ENCODE data around the gene GARIN5A.
A peak's percentile ranks its signal among the peaks of the same experiment; 100 is the strongest.

The GARIN5A gene

DNA sequence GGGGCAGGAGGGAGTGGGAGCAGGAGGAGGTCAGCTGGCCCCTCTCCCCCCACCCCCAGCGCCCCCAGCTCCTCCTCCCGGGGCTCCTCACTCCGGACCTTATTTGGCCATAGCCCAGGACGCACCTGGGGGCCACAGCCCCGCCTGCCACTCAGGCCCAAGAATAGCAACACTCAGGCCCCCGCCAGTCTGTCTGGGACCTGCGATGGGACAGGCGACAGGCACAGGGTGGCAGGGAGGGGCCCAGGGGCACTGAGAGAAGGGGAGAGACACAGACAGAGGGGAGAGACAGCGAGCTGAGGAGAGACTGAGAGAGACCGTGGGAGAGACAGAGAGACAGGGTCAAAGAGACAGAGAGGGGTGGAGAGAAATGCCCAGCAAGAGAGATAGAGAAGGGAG lies 24.1 kb upstream of the GARIN5A start:
- H3K4me3 ChIP-seq: no peak overlapping the region
- in situ Hi-C loops (cut with MboI; ENCODE audit: low sequenced_read_pairs): no loop called here

DNA sequence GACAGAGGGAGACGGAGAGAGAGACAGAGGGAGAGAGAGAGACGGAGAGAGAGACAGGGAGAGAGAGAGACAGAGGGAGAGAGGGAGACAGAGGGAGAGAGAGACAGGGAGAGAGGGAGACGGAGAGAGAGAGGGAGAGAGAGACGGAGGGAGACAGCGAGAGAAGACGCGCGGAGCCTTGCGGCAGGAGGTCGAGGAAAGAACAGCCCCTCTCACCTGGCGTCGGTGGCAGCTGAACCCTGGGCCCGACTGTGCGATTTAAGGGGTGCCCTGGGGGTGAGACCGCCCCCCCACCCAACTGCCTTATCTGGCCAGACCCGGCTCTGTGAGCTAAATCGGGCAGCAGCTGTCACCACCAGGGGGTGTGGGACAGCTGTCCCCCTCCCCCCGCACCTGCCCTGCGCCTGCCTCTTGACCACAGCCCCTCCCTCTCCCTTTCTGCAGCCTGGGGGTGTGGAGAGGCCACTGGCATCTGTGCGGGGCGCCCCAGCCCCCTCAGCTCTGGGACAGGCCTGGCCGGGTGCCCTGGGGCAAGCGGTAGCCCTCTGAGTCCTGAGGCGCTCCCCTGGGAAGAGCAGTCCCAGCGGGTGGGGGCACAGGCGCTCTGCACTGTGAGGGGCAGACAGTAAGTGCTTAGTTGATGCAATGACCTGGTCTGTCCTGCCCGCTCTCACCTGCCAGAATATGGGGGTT lies 23.6 kb upstream of the GARIN5A start:
- in situ Hi-C loops (cut with MboI; ENCODE audit: low sequenced_read_pairs): no loop called here
- DNase-seq (ENCODE audit: low spot score in 2 of 2): peak in 1 of 2 experiments; percentile 27
- no peaks in the 10 kb centered on the region for H3K27me3 ChIP-seq (ENCODE audit: low read depth)
- H3K4me3 ChIP-seq: no peak overlapping the region
- H3K9me3 ChIP-seq: no peaks in the 10 kb centered on the region
- no peaks in the 10 kb centered on the region for H3K4me1 ChIP-seq
- H3K36me3 ChIP-seq (replicated peaks): no peaks in the 10 kb centered on the region

More for the DNA sequence above, 24.1 kb upstream of the GARIN5A start:
- Histone ChIP-seq H3K9me3 (no peaks in the 10 kb centered on the region), H3K27me3 (ENCODE audit: low read depth) (no peaks in the 10 kb centered on the region), H3K36me3 (replicated peaks) (no peaks in the 10 kb centered on the region), H3K4me1 (no peaks in the 10 kb centered on the region)
- DNase-seq (ENCODE audit: low spot score in 2 of 2): no peak

DNA sequence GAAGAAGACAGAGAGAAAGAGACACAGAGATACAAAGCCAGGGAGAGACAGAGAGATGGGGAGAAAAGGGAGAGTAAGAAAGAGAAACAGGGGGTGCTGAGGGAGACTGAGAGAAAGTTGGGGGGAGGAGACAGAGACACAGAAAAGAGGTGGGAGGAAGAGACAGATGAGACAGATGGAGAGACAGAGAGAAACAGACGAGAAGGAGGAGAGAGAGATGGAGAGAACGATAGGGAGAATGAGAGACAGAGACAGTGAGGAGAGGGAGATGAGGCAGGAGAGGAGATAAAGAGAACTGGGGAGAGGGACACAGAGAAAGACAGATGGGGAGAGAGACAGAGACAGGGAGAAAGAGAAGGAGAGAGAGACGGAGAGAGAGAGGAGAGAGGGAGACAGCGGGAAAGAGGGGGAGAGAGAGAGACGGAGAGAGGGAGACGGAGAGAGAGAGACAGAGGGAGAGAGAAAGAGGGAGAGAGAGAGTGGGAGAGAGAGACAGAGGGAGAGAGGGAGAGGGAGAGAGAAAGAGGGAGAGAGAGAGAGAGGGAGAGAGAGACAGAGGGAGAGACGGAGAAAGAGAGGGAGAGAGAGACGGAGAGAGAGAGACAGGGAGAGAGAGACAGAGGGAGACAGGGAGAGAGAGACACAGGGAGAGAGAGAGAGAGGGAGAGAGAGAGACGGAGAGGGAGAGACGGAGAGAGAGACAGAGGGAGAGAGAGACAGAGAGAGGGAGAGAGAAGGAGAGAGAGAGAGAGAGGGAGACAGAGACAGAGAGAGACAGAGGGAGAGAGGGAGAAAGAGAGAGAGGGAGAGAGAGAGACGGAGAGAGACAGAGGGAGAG lies 21.8 kb upstream of the GARIN5A start:
- Histone ChIP-seq H3K4me3 (no peak overlapping the region), H3K27me3 (ENCODE audit: low read depth) (no peaks in the 10 kb centered on the region), H3K9me3 (no peaks in the 10 kb centered on the region), H3K36me3 (replicated peaks) (no peaks in the 10 kb centered on the region), H3K4me1 (no peaks in the 10 kb centered on the region)
- in situ Hi-C loops (cut with MboI; ENCODE audit: low sequenced_read_pairs): no loop called here
- no peak for DNase-seq (ENCODE audit: low spot score in 2 of 2)

DNA sequence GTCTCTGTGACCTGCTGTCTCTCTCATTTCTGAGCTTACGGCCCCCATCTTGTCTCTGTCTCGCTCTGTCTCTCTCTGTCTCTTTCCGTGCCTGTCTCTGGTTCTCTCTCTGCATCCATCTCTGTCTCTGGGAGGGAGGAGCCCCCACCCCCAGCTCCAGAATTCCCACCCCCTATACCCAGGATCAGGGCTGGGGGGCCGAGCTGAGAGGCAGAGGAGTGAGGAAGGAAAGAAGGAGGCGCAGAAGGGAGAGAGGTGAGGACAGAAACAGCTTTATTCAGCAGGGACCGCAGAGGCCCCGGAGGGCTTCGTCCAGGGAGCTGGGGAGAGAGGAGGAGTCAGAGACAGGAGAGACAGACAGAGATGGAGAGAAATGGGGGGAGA lies 20.4 kb upstream of the GARIN5A start:
- Histone ChIP-seq H3K4me1 (no peaks in the 10 kb centered on the region), H3K36me3 (replicated peaks) (no peaks in the 10 kb centered on the region), H3K27me3 (ENCODE audit: low read depth) (peaks cover 2% of the 10 kb centered on the region), H3K9me3 (no peaks in the 10 kb centered on the region), H3K4me3 (no peak overlapping the region)
- in situ Hi-C loops (cut with MboI; ENCODE audit: low sequenced_read_pairs): no loop called here
- DNase-seq (ENCODE audit: low spot score in 2 of 2): no peak

DNA sequence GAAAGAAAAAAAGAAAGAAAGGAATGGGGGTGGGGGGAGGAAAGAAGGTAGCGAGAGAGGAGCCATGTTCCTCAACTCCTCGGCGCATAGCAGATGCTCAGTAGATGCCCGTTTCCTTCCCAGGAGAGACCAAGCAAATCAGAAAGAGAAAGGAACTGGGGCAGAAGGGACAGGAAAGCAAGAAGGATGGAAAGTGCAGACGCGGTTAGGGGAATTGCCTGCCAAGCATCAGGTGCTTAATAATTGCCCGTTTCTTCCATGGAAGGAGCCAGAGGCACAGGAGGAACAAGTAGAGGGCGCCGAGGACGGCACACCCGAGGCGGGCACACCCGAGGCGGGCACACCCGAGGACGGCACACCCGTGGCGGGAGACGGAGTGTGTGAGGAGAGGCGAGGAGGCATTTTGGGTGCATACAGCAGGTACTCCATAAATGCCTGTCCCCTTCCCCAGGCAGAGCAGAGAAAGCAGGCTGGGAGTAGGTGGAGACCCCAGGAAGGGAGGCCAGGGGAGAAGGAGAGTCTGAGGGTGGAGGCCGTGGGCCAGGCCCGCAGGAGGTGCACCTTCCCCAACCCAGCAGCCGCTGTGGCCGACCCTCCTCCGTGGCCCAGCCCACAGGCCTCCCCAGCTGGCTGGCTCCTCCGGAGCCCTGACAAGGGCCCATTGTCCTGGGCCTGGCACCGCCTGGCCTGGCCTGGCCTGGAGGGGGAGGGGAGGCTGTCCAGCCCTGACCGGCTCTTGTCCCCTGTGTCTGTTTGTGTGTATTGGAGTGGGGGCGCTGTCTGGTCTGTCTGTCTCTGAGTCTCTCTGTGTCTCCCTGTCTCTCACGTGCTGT lies 19.8 kb upstream of the GARIN5A start:
- Histone ChIP-seq H3K4me3 (no peak overlapping the region), H3K9me3 (no peaks in the 10 kb centered on the region), H3K36me3 (replicated peaks) (no peaks in the 10 kb centered on the region), H3K4me1 (no peaks in the 10 kb centered on the region), H3K27me3 (ENCODE audit: low read depth) (peaks cover 5% of the 10 kb centered on the region)
- no peak for DNase-seq (ENCODE audit: low spot score in 2 of 2)
- in situ Hi-C loops (cut with MboI; ENCODE audit: low sequenced_read_pairs): no loop called here

GRCh38 chr19:50495020-50495531 lies 18.4 kb upstream of the GARIN5A start:
- no peak for DNase-seq (ENCODE audit: low spot score in 2 of 2)
- H3K27me3 ChIP-seq (ENCODE audit: low read depth): peaks cover 5% of the 10 kb centered on the region
- no peaks in the 10 kb centered on the region for H3K36me3 ChIP-seq (replicated peaks)
- H3K4me1 ChIP-seq: no peaks in the 10 kb centered on the region
- no peak overlapping the region for H3K4me3 ChIP-seq
- in situ Hi-C loops (cut with MboI; ENCODE audit: low sequenced_read_pairs): no loop called here
- no peaks in the 10 kb centered on the region for H3K9me3 ChIP-seq

DNA sequence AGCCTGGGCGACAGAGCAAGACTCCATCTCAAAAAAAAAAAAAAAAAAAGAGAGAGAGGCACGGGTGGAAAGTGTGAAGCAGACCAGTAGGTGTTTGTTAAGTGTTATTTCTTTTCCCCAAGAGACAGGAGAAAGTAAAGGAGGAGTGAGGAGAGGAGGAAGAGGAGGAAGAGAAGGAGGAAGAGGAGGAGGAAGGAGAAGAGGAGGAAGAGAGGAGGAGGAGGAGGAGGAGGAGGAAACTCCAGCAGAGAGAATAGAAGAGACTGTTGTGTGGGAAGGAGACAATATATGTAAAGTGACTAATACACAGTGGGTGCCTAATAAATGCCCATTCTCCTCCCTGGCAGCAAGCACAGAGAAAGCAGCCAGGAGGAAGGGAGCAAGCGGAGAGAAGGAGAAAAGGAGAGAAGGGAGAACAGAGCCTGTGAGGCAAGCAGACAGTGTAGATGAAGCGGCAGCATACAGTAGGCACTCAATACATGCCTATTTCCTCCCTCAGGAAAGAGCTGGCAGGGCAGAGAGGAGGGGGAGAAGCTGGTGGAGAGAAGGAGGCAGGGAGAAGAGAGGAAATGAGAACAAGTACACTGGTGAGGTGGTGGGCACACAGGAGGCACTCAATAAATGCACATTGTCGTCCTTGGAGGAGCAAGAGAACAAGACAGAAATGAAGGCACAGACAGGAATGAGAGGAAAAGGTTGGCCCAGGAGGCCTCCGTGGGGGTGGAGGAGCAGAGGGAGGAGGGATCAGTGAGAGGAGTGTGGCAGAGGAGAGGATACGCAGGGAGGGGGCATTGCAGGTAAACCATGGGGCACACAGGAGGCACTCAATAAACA lies 17.8 kb upstream of the GARIN5A start:
- H3K27me3 ChIP-seq (ENCODE audit: low read depth): peaks cover 6% of the 10 kb centered on the region
- in situ Hi-C loops (cut with MboI; ENCODE audit: low sequenced_read_pairs): no loop called here
- no peaks in the 10 kb centered on the region for H3K9me3 ChIP-seq
- no peak for DNase-seq (ENCODE audit: low spot score in 2 of 2)
- H3K36me3 ChIP-seq (replicated peaks): no peaks in the 10 kb centered on the region
- H3K4me1 ChIP-seq: no peaks in the 10 kb centered on the region
- H3K4me3 ChIP-seq: no peak overlapping the region

DNA sequence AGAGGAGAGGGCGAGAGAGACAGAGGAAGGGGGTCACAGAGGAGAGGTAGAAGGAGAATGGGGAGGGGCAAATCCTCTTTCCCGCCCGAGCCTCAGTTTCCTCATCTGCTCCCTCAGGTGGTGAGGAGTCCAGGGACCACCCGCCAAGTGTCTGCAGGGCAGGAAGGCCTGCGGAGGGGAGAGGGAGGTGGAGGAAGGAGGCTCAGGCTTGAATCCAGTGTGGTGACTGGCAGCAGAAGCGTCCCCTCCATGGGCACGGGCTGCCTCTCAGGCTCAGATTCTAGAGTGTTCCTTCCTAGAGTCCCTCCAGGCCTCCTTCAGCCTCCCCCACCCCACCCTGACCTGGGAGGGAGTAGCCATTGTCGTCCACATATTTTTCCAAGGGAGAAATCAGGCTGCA lies 16.5 kb upstream of the GARIN5A start:
- no peaks in the 10 kb centered on the region for H3K9me3 ChIP-seq
- H3K4me1 ChIP-seq: no peaks in the 10 kb centered on the region
- H3K4me3 ChIP-seq: no peak overlapping the region
- no peaks in the 10 kb centered on the region for H3K36me3 ChIP-seq (replicated peaks)
- H3K27me3 ChIP-seq (ENCODE audit: low read depth): peaks cover 13% of the 10 kb centered on the region
- in situ Hi-C loops (cut with MboI; ENCODE audit: low sequenced_read_pairs): no loop called here
- no peak for DNase-seq (ENCODE audit: low spot score in 2 of 2)

GRCh38 chr19:50492303-50493052 lies 15.8 kb upstream of the GARIN5A start:
- no peak for DNase-seq (ENCODE audit: low spot score in 2 of 2)
- no peaks in the 10 kb centered on the region for H3K4me1 ChIP-seq
- in situ Hi-C loops (cut with MboI; ENCODE audit: low sequenced_read_pairs): no loop called here
- no peak overlapping the region for H3K4me3 ChIP-seq
- no peaks in the 10 kb centered on the region for H3K36me3 ChIP-seq (replicated peaks)
- H3K9me3 ChIP-seq: no peaks in the 10 kb centered on the region; the same call in 1 of the 2 replicates
- H3K27me3 ChIP-seq (ENCODE audit: low read depth): peaks cover 13% of the 10 kb centered on the region

- Histone ChIP-seq H3K9me3 (peaks cover 4% of the 10 kb centered on the region; the same call in 1 of the 2 replicates), H3K4me3 (no peak overlapping the region), H3K36me3 (replicated peaks) (no peaks in the 10 kb centered on the region), H3K4me1 (no peaks in the 10 kb centered on the region), H3K27me3 (ENCODE audit: low read depth) (peaks cover 13% of the 10 kb centered on the region)
- no peak for DNase-seq (ENCODE audit: low spot score in 2 of 2)
- in situ Hi-C loops (cut with MboI; ENCODE audit: low sequenced_read_pairs): no loop called here
Observed at GRCh38 chr19:50490991-50491472, 14.4 kb upstream of the GARIN5A start.

- H3K4me1 ChIP-seq: no peaks in the 10 kb centered on the region
- H3K4me3 ChIP-seq: no peak overlapping the region
- no peaks in the 10 kb centered on the region for H3K36me3 ChIP-seq (replicated peaks)
- no peak for DNase-seq (ENCODE audit: low spot score in 2 of 2)
- peaks cover 13% of the 10 kb centered on the region for H3K27me3 ChIP-seq (ENCODE audit: low read depth)
- in situ Hi-C loops (cut with MboI; ENCODE audit: low sequenced_read_pairs): no loop called here
- peaks cover 4% of the 10 kb centered on the region; the same call in 1 of the 2 replicates for H3K9me3 ChIP-seq
Observed at GRCh38 chr19:50490411-50490811, 13.8 kb upstream of the GARIN5A start.

DNA sequence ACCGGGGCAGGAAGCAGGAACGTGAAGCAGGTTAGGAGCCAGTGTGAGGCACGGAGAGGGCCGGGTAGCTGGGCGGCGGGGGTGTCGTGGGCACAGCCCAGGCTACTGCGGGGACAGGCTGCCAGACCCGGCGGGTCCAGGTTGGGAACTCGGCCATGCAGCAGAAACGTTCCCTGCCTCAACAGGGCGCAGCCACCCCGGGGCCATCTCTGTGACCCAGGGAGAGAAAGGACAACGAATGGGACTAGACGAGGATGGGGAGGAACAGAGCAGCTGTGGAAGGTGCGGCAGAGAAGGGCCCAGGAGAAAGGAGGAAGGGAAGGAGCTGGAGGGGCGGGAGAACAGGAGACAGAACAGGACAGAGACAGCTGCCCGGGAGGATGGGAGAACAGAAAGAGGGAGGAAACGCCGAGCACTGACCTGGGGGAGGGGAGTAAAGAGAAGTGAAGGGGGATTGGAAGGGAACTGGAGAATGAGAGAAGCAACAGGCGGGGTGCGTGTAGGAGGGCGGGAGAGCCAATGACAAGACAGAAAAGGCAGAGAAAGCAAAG lies 12.9 kb upstream of the GARIN5A start:
- Histone ChIP-seq H3K9me3 (peaks cover 4% of the 10 kb centered on the region; the same call in 1 of the 2 replicates), H3K27me3 (ENCODE audit: low read depth) (peaks cover 13% of the 10 kb centered on the region), H3K36me3 (replicated peaks) (no peaks in the 10 kb centered on the region), H3K4me3 (no peak overlapping the region), H3K4me1 (no peaks in the 10 kb centered on the region)
- in situ Hi-C loops (cut with MboI; ENCODE audit: low sequenced_read_pairs): no loop called here
- DNase-seq (ENCODE audit: low spot score in 2 of 2): no peak
